Ishikawa (cell line): ENCODE results near the gene DAGLA.

ENCODE experiments used
- CEBPB ChIP-seq: IDR thresholded peaks from 2 replicates; pipeline ENCODE4 v1.6.1; 2012
- CREB1 ChIP-seq: IDR thresholded peaks from 2 replicates; pipeline ENCODE4 v1.6.1; 2012; ENCODE audit warnings: low read depth
- EGR1 ChIP-seq: IDR thresholded peaks from 2 replicates; pipeline ENCODE4 v1.6.1; 2012
- EP300 ChIP-seq: IDR thresholded peaks from 2 replicates; pipeline ENCODE4 v1.6.1; 2012; ENCODE audit warnings: borderline replicate concordance
- FOXM1 ChIP-seq: IDR thresholded peaks from 2 replicates; pipeline ENCODE4 v1.6.1; 2012; ENCODE audit warnings: low read depth, borderline replicate concordance
- NFIC ChIP-seq: IDR thresholded peaks from 2 replicates; pipeline ENCODE4 v1.6.1; 2012
- RAD21 ChIP-seq: IDR thresholded peaks from 2 replicates; pipeline ENCODE4 v1.6.1; 2012; ENCODE audit warnings: low read depth
- TAF1 ChIP-seq: IDR thresholded peaks from 2 replicates; pipeline ENCODE4 v1.6.1; 2012; ENCODE audit warnings: low read depth, mild to moderate bottlenecking
- TCF12 ChIP-seq: IDR thresholded peaks from 2 replicates; pipeline ENCODE4 v1.6.1; 2012; ENCODE audit warnings: low read depth
- TEAD4 ChIP-seq: IDR thresholded peaks from 2 replicates; pipeline ENCODE4 v1.6.1; 2012
- YY1 ChIP-seq: IDR thresholded peaks from 2 replicates; pipeline ENCODE4 v1.6.1; 2012; ENCODE audit warnings: low read depth
- ZBTB7A ChIP-seq: IDR thresholded peaks from 2 replicates; pipeline ENCODE4 v1.6.1; 2012; ENCODE audit warnings: low read depth
- TF ChIP-seq, protein P1 (sequence below): IDR thresholded peaks from 2 replicates; pipeline ENCODE4 v1.6.1; 2012
- TF ChIP-seq, protein P2 (sequence below): IDR thresholded peaks from 2 replicates; pipeline ENCODE4 v1.6.1; 2012; ENCODE audit warnings: low read depth, mild to moderate bottlenecking
- TF ChIP-seq, protein P3 (sequence below): IDR thresholded peaks from 2 replicates; pipeline ENCODE4 v1.6.1; 2012

Gene DAGLA

DNA sequence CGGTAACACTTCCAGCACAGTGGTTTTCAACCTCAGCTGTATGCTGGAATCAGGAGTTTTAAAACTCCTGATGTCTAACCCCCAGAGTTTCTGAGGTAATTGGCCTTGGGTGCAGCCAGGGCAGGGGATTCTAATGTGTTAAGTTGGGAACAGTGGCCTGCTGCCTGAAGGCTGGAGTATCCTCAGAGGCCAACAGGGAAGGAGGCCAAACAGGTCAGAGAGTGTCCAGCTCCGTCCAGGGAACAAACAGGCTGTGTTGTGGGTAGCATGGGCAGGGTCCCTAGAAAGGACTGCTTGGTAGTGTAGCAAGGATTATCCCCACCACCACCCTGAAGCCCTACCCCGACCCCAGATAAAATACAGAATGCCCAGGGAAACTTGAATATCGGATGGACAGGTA is 10.8 kb upstream of the DAGLA start:
- TF ChIP-seq EGR1: no peak
- no peak for TF ChIP-seq TAF1
- TF ChIP-seq TCF12: no peak
- TF ChIP-seq RAD21: no peak
- no peak for TF ChIP-seq CREB1
- TF ChIP-seq ZBTB7A: no peak
- no peak for TF ChIP-seq YY1
- TF ChIP-seq NFIC: no peak
- TF ChIP-seq FOXM1: no peak
- no peak for TF ChIP-seq EP300
- TF ChIP-seq, protein P1, sequence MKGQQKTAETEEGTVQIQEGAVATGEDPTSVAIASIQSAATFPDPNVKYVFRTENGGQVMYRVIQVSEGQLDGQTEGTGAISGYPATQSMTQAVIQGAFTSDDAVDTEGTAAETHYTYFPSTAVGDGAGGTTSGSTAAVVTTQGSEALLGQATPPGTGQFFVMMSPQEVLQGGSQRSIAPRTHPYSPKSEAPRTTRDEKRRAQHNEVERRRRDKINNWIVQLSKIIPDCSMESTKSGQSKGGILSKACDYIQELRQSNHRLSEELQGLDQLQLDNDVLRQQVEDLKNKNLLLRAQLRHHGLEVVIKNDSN: no peak
- TF ChIP-seq, protein P2, sequence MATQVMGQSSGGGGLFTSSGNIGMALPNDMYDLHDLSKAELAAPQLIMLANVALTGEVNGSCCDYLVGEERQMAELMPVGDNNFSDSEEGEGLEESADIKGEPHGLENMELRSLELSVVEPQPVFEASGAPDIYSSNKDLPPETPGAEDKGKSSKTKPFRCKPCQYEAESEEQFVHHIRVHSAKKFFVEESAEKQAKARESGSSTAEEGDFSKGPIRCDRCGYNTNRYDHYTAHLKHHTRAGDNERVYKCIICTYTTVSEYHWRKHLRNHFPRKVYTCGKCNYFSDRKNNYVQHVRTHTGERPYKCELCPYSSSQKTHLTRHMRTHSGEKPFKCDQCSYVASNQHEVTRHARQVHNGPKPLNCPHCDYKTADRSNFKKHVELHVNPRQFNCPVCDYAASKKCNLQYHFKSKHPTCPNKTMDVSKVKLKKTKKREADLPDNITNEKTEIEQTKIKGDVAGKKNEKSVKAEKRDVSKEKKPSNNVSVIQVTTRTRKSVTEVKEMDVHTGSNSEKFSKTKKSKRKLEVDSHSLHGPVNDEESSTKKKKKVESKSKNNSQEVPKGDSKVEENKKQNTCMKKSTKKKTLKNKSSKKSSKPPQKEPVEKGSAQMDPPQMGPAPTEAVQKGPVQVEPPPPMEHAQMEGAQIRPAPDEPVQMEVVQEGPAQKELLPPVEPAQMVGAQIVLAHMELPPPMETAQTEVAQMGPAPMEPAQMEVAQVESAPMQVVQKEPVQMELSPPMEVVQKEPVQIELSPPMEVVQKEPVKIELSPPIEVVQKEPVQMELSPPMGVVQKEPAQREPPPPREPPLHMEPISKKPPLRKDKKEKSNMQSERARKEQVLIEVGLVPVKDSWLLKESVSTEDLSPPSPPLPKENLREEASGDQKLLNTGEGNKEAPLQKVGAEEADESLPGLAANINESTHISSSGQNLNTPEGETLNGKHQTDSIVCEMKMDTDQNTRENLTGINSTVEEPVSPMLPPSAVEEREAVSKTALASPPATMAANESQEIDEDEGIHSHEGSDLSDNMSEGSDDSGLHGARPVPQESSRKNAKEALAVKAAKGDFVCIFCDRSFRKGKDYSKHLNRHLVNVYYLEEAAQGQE: no peak
- TF ChIP-seq, protein P3, sequence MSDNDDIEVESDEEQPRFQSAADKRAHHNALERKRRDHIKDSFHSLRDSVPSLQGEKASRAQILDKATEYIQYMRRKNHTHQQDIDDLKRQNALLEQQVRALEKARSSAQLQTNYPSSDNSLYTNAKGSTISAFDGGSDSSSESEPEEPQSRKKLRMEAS: no peak
- no peak for TF ChIP-seq TEAD4
- TF ChIP-seq CEBPB: no peak

DNA sequence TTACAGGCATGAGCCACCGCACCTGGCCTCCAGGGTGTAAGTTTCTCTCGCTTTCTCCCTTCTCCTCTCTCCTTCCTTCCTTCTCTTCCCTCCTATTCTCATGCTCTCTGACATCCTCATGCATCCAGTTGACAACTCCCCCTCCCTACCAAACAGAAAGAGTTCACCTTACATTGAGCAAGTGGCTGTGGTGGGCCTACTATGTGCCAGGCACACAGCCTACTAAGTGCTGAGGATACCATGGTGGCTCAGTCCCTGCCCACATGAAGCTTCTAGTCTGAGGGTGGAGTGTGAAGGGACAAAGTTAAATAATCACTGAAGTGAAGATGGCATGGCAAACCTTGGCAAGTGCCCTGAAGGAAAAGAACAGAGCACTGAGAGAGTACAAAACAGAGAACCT is 9.6 kb upstream of the DAGLA start:
- TF ChIP-seq CEBPB: no peak
- no peak for TF ChIP-seq EGR1
- no peak for TF ChIP-seq EP300

DNA sequence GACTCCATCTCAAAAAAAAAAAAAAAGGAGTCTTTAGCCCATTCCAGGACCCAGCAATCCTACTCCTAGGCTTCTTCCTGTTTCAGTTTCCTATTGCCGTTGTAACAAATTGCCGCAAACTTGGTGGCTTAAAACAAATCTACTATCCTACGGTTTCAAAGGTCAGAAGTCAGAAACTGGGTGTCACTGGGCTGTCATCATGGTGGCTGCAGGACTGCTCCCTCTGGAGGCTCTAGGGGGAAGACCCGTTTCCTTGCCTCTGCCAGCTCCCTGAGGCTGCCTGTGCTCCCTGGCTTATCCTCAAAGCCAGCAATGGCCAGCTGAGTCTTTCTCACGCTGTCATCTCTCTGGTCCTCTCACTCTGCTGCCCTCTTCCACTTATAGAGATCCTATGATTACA is 8.7 kb upstream of the DAGLA start:
- TF ChIP-seq FOXM1 (no peak), CREB1 (no peak), NFIC (no peak), ZBTB7A (no peak), EGR1 (no peak), TAF1 (no peak), CEBPB (no peak), RAD21 (no peak), TCF12 (no peak), TEAD4 (no peak), YY1 (no peak), EP300 (no peak)
- TF ChIP-seq, protein P3: no peak
- TF ChIP-seq, protein P1: no peak
- TF ChIP-seq, protein P2: no peak

DNA sequence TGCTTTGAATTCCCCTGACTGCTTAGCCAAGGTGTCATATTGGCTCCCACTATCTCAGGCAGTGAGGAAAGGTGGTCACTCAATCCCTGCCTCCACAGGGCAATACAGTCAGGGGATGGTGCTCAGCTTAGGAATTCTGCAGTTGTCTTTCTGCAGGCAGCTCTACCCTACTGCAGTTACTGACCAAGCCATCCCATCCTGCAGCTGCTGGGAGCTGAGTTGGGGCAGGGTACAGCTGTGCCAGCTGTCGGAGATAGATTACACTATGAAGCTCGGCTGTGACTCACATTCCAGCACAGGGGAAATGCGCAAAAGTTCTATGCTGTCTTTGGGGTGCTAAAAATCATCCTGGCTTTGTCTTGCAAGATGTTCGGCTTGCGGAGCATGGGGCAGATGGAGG is 4.4 kb upstream of the DAGLA start:
- no peak for TF ChIP-seq YY1
- no peak for TF ChIP-seq EGR1
- TF ChIP-seq ZBTB7A: no peak
- TF ChIP-seq FOXM1: no peak

DNA sequence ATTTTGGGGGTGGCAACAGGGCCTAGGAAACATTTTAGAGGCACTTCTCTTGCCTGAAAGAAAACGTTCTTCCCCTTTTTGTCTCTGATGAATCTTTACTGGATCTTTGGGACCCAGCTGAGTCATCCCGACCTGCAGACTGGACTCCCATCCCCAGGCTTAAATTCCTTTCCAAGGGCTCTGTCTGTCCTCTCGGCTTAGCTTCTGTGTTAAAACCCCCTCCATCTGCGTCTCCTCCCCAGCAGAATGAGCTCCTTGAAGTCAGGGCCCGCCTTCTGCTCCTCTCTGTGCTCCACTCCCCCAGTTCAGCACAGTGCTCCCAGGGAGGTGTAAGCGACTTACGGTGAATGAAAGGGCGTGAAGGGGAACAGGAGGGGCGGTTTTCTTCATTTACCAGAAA is 895 bp upstream of the DAGLA start:
- no peak for TF ChIP-seq NFIC

DNA sequence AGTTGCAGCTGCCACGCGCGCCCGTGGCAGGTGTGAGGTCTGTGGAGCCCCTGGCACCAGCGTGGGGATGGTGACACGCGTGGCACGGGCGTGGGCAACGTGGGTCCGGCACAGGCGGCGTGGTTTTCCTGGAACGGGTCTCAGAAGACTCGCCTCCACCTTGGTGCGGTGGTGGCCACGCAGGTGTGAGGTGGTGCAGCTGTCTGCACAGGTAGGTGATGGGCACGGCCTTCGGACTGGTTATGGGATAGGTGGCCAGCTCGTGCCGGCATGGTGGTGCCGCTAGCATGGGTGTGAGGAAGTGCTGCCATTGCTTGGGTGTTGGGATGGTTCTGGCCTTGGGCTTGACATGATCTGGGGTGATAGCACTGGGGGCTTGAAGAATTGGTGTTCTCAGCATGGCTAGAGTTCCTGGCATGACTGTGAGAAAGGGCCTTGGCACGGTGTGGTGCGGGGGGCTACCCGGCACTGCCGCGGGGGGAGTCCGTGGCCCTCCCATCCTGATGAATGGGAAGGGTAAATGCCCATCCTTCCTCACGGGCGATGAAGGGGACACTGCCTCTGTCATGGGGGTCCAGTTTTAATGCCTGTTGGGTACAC is 531 bp downstream of the DAGLA start:
- no peak for TF ChIP-seq TCF12
- TF ChIP-seq, protein P2: no peak
- TF ChIP-seq, protein P3: no peak
- no peak for TF ChIP-seq EGR1
